Measurements from ENCODE around the gene PEX11B. TPM values are rescaled to one million over a fixed set of nuclear protein-coding genes. Genes with fewer than 3 reads are reported as not detected.
A peak's percentile ranks its signal among the peaks of the same experiment; 100 is the strongest.

The PEX11B gene
- polyA plus RNA-seq, 1 donor (not counting 4 experiments of a cell fraction or from before 2014, with no cell fraction given): 97.7 TPM

GRCh38 chr1:145879775-145880174 lies 38.7 kb downstream of the PEX11B start:
- Histone ChIP-seq H3K4me1 (ENCODE audit: control insufficient read depth, extremely low read depth, insufficient read depth, low read length) (peaks cover 12% of the 10 kb centered on the region), H3K9ac (ENCODE audit: control insufficient read depth, extremely low read depth, insufficient read depth, low read length) (no peak overlapping the region), H3K36me3 (ENCODE audit: control insufficient read depth in 2 of 2, extremely low read depth in 1 of 2, insufficient read depth in 2 of 2, low read length in 2 of 2) (no peaks in the 10 kb centered on the region), H4K20me1 (ENCODE audit: control insufficient read depth, extremely low read depth, insufficient read depth, low read length) (no peaks in the 10 kb centered on the region), H3K4me3 (ENCODE audit: control insufficient read depth in 2 of 3, extremely low read depth in 1 of 3, insufficient read depth in 2 of 3, low read depth in 1 of 3, low read length in 3 of 3) (no peak overlapping the region), H3K79me2 (ENCODE audit: control insufficient read depth, insufficient read depth, low read length) (no peaks in the 10 kb centered on the region), H3K4me2 (ENCODE audit: control insufficient read depth, extremely low read depth, insufficient read depth, low read depth, low read length) (no peak overlapping the region), H3K9me3 (ENCODE audit: control insufficient read depth, low read depth, low read length) (no peaks in the 10 kb centered on the region), H3K27ac (ENCODE audit: control insufficient read depth, insufficient read depth, low read length) (no peak overlapping the region), H3K27me3 (ENCODE audit: control insufficient read depth, extremely low read depth, insufficient read depth, low read length) (no peaks in the 10 kb centered on the region), H3K9me1 (ENCODE audit: control insufficient read depth, extremely low read depth, insufficient read depth, low read length) (no peaks in the 10 kb centered on the region), H2AFZ (ENCODE audit: control insufficient read depth, low read length) (peak overlapping the region; percentile 54)
- TF ChIP-seq CTCF (optimal IDR thresholded peaks at IDR 0.05 in 1 of 3, IDR thresholded peaks at IDR 0.05 in 1 of 3, conservative IDR thresholded peaks at IDR 0.05 in 1 of 3; ENCODE audit: extremely low read depth in 1 of 3, insufficient read depth in 2 of 3, low read length in 3 of 3) (no peak), EZH2 (IDR thresholded peaks at IDR 0.05; ENCODE audit: low read length) (no peak)
- dilution Hi-C loops (cut with MboI; ENCODE audit: extremely low pct_ligation_motif_present, low sequenced_read_pairs): no loop called here
- DNase-seq (ENCODE audit: low read depth, low spot score) (no peak), FAIRE-seq (no peak)

- H3K4me2 ChIP-seq (ENCODE audit: control insufficient read depth, extremely low read depth, insufficient read depth, low read depth, low read length): no peak overlapping the region
- H2AFZ ChIP-seq (ENCODE audit: control insufficient read depth, low read length): no peak overlapping the region
- no peaks in the 10 kb centered on the region for H3K79me2 ChIP-seq (ENCODE audit: control insufficient read depth, insufficient read depth, low read length)
- no peaks in the 10 kb centered on the region for H3K9me3 ChIP-seq (ENCODE audit: control insufficient read depth, low read depth, low read length)
- no peak for DNase-seq (ENCODE audit: low read depth, low spot score)
- no peaks in the 10 kb centered on the region for H3K27me3 ChIP-seq (ENCODE audit: control insufficient read depth, extremely low read depth, insufficient read depth, low read length)
- dilution Hi-C loops (cut with MboI; ENCODE audit: extremely low pct_ligation_motif_present, low sequenced_read_pairs): no loop called here
- no peak overlapping the region for H3K27ac ChIP-seq (ENCODE audit: control insufficient read depth, insufficient read depth, low read length)
- no peak overlapping the region for H3K9ac ChIP-seq (ENCODE audit: control insufficient read depth, extremely low read depth, insufficient read depth, low read length)
- peaks cover 12% of the 10 kb centered on the region for H3K4me1 ChIP-seq (ENCODE audit: control insufficient read depth, extremely low read depth, insufficient read depth, low read length)
- TF ChIP-seq EZH2 (IDR thresholded peaks at IDR 0.05; ENCODE audit: low read length) (no peak), CTCF (optimal IDR thresholded peaks at IDR 0.05 in 1 of 3, IDR thresholded peaks at IDR 0.05 in 1 of 3, conservative IDR thresholded peaks at IDR 0.05 in 1 of 3; ENCODE audit: extremely low read depth in 1 of 3, insufficient read depth in 2 of 3, low read length in 3 of 3) (no peak)
- FAIRE-seq: no peak
- H3K9me1 ChIP-seq (ENCODE audit: control insufficient read depth, extremely low read depth, insufficient read depth, low read length): no peaks in the 10 kb centered on the region
- no peaks in the 10 kb centered on the region for H3K36me3 ChIP-seq (ENCODE audit: control insufficient read depth in 2 of 2, extremely low read depth in 1 of 2, insufficient read depth in 2 of 2, low read length in 2 of 2)
- no peaks in the 10 kb centered on the region for H4K20me1 ChIP-seq (ENCODE audit: control insufficient read depth, extremely low read depth, insufficient read depth, low read length)
- H3K4me3 ChIP-seq (ENCODE audit: control insufficient read depth in 2 of 3, extremely low read depth in 1 of 3, insufficient read depth in 2 of 3, low read depth in 1 of 3, low read length in 3 of 3): no peak overlapping the region
Observed at GRCh38 chr1:145878724-145879123, 39.8 kb downstream of the PEX11B start.
